GM21619 (cell line): Measurements from ENCODE around the gene IL5.
A peak's percentile ranks its signal among the peaks of the same experiment; 100 is the strongest.

ENCODE experiments used
- ATAC-seq: cut with Tn5 transposase; IDR thresholded peaks from one replicate; pipeline ENCODE4 v1.9.1; 2021; ENCODE audit not compliant: unreplicated experiment

Gene IL5

GRCh38 chr5:132499440-132500243, 43.7 kb downstream of the IL5 start:
- ATAC-seq, result no peak

GRCh38 chr5:132498686-132499271, 44.5 kb downstream of the IL5 start:
- ATAC-seq, result no peak

- ATAC-seq, result no peak
These were observed 45.2 kb downstream of the IL5 start for GRCh38 chr5:132498152-132498551.

- no peak for ATAC-seq
These were observed 45.8 kb downstream of the IL5 start for GRCh38 chr5:132497488-132497997.

GRCh38 chr5:132496631-132497487, 46.5 kb downstream of the IL5 start:
- ATAC-seq, result peak; percentile 43

- peak; percentile 37 for ATAC-seq
These were observed 47.1 kb downstream of the IL5 start for GRCh38 chr5:132496191-132496630.

- peak; percentile 32 for ATAC-seq
These were observed 47.6 kb downstream of the IL5 start for GRCh38 chr5:132495667-132496190.

GRCh38 chr5:132493821-132494220, 49.5 kb downstream of the IL5 start:
- no peak for ATAC-seq

- no peak for ATAC-seq
These were observed 50.1 kb downstream of the IL5 start for GRCh38 chr5:132493241-132493640.

- no peak for ATAC-seq
These were observed 50.8 kb downstream of the IL5 start for GRCh38 chr5:132492386-132493125.
